GM21367 (cell line): ENCODE data around the gene MED29.
A peak's percentile ranks its signal among the peaks of the same experiment; 100 is the strongest.

Experiments used
- ATAC-seq: cut with Tn5 transposase; IDR thresholded peaks from one replicate; pipeline ENCODE4 v1.9.1; 2021; ENCODE audit not compliant: unreplicated experiment

The MED29 gene

DNA sequence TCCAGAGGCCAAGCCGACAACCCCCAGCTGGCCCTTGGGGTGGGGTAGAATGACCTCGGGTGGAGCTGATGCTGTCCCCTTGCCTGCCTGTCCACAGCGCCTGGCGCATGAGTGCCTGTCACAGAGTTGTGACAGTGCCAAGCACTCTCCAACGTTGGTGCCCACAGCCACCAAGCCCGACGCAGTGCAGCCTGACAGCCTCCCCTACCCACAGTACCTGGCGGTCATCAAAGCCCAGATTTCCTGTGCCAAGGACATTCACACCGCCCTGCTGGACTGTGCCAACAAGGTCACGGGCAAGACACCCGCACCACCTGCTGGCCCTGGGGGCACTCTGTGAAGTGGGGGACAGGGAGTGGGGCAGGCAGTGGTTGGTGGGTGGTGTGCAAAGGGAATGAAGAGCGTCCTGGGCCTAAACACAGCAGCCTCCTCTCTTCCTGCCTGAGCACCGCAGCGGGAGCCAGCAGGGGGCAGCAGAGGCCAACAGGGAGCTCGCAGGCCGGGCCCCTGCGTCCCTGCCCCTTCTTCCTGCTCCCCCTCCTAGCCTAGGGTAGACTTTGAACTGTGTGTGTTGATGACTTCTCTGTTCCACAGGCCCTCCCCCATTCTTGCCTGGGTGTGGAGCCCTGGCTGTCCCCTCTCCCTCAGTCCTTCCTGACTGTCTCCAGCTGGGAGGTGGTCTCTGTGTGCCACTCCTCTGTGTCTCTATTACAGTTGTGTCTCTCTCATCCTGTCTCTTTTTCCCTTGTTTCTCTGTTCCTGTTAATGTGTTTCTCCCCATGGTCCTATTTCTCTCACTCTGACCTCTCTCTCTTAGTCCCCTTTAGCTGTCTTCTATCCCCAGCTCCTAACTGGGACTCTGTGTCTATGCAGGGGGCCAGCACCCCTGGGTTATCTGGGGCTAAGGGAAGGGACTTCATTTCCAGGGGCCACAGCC is 6.5 kb downstream of the MED29 start:
- peak; percentile 27 for ATAC-seq

- ATAC-seq: no peak
These were observed 7.2 kb downstream of the MED29 start for GRCh38 chr19:39398297-39398864.

DNA sequence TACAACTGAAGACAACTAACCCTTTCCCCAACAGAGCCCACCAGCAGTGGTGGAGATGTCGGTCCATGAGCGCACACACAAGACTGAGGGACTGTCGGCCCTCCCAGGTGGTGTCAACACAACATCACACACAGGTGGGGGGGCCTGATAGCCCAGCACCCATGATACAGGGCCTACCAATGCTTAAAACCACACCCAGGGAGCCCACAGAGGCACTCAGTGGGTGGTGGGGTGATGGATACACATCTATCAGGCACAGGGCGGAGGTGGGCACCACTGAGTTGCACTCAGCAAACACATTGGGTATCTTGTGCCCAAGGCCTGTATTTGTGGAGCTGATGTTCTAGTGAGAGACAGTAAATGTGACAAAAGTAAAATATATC is 8.5 kb downstream of the MED29 start:
- no peak for ATAC-seq

DNA sequence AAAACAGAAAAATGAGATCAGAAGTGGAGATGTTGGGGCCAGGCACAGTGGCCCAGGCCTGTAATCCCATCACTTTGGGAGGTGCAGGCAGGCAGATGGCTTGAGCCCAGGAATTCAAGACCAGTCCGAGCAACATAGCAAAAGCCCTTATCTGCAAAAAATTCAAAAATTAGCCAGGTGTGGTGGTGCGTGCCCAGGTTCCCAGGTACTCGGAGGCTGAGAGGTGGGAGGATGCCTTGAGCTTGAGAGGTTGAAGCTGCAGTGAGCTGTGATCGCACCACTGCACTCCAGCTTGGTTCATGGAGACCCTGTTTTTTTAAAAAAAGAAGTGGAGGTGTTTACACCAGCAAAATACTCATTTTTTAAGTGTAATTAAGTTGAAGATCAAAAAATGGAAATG is 8.9 kb downstream of the MED29 start:
- ATAC-seq: no peak

- no peak for ATAC-seq
These were observed 9.9 kb downstream of the MED29 start for GRCh38 chr19:39401070-39401548.

DNA sequence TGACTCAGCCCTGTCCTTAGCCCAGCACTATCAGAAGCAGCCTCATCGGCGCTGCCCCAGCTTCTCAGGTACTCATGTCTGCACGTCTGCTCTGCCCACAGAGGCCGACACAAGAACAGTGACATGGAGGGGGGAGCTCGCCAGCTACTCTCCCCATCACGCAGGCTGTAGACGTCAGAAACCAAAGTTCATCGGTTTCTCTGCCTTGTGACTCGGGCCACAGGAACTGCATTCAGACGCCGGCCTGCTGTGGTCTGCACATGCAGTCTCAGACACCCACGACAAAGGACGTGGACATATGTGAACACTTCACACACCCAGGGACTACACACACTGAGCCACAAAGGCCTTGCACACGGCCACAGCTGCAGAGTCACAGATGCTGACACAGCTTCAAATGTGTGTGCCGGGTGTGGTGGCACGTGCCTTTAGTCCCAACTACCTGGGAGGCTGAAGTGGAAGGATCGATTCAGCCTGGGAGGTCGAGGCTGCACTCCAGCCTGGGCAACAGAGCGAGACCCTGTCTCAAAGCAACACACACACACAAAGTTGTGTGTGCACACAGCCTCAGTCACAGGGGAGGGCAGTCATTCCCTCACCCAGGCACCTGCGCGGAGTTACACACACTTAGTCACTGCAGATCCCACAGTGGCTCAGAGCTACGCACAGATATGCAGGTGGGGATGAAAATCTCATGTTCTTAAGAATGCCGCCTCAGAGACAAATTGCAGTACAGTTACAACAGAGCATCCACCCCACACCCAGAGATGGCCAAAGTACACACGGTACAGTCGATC is 10.6 kb downstream of the MED29 start:
- no peak for ATAC-seq

DNA sequence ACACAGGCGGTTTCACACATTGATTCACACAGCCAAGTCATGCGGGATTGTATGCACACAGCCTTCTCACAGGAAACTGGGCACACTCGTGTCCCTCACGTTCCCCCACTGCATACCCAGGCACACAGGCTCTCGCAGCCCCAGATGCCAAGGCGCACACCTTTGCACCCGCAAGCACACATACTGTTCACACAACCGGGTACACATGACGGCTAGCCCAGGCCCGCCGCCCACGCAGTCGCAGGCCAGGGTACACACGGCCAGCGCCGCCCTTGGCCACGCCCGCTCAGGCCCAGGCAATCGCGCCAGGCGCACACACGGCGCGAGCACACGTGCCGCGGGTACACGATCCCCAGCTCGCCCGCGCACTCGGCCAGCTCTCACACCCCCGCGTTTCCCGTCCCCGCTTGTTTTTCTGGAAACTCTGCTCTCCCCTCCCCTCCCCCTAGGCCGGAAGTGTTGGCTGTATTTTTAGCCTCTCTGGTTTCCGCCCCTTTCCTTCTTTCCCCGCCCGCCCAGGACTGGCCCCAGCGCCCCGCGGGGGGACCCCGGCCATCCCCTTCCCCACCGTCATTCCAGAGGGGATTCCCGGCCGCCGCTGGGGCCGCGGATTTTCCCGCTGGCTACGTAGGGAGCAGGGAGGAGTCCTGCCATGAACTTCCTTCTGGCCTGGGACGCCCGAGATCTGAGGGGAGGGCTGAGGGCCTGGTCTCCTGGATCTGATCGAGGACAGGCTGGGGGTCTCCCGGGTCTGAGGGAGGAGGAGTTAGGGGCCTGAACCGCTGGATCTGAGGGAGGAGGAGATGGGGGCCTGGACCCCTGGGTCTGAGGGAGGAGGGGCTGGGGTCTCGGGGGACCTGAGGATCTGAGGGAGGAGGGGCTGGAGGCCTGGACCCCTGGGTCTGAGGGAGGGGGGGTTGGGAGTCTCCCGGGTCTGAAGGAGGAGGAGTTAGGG is 11.4 kb downstream of the MED29 start:
- ATAC-seq: no peak

GRCh38 chr19:39403331-39404312 is 12.4 kb downstream of the MED29 start:
- ATAC-seq: no peak

DNA sequence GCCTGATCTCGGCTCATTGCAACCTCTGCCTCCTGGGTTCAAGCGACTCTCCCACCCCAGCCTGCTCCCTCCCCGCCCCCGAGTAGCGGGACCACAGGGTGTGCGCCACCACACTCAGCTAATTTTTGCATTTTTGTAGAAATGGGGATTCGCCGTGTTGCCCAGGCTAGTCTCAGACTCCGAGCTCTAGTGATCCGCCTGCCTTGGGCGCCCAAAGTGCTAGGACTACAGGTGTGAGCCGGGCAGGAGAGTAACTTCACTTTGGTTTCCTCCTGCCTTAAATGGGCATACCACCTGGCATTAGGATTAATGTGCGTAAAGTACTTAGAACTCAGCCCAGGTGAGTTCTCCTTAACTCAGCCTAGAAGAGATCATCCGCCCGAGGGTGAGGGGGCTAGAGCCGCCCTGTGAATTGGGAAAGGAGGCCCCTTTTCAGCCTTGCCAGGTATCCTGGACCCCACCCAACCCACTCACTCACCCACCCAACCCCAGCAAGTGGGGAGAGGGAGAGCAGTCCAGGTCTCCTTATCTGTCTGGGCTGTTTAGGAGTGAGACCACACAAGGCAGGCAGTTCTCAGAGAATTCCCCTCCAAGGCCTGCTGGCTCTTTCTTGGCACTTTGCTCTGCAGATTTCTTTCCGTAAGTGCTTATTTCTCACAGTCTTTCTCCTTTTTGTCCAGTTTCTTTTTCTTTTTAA is 14.2 kb downstream of the MED29 start:
- ATAC-seq: no peak

DNA sequence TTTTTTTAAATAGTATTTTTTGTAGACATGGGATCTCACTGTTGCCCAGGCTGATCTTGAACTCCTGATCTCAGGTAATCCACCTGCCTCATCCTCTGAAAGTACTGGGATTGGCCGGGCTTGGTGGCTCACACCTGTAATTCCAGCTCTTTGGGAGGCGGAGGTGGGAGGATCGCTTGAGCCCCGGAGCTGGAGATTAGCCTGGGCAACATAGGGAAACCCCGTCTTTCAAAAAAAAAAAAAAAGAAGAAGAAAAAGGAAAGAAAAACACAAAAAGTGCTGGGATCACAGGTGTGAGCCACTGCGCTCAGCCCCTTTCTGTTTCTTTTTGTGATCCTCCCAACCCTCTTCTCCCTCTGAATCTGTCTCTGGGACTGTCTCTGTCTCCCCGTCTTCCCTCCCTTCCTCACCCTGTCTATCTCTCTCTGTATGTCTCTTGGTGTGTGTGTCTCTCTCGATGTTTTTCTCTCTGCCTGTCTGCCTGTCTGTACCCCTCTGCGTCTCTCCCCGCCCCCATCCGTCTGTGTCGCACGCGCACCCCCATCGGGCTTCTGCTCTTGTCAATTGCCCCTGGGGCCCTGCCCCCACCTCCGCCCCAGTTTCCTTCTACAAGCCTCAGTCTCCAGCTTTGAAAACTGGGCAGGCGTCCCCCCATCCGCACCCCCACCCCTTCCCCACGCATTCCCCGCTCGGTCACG is 14.9 kb downstream of the MED29 start:
- no peak for ATAC-seq

GRCh38 chr19:39406656-39407409 is 15.7 kb downstream of the MED29 start, which contains the start of gene ZFP36:
Gene ZFP36 (plus strand): TSS chr19:39406847. CDS start chr19:39406905, 58 bp downstream.
- ATAC-seq: peak; percentile 15

- no peak for ATAC-seq
These were observed 16.2 kb downstream of the MED29 start for GRCh38 chr19:39407410-39407659.

DNA sequence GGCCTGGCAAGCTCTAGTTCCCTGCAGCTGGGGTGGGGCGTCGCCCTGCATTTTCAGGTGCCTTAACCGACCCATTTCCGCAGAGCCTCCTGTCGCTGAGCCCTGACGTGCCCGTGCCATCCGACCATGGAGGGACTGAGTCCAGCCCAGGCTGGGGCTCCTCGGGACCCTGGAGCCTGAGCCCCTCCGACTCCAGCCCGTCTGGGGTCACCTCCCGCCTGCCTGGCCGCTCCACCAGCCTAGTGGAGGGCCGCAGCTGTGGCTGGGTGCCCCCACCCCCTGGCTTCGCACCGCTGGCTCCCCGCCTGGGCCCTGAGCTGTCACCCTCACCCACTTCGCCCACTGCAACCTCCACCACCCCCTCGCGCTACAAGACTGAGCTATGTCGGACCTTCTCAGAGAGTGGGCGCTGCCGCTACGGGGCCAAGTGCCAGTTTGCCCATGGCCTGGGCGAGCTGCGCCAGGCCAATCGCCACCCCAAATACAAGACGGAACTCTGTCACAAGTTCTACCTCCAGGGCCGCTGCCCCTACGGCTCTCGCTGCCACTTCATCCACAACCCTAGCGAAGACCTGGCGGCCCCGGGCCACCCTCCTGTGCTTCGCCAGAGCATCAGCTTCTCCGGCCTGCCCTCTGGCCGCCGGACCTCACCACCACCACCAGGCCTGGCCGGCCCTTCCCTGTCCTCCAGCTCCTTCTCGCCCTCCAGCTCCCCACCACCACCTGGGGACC is 16.6 kb downstream of the MED29 start:
- no peak for ATAC-seq

DNA sequence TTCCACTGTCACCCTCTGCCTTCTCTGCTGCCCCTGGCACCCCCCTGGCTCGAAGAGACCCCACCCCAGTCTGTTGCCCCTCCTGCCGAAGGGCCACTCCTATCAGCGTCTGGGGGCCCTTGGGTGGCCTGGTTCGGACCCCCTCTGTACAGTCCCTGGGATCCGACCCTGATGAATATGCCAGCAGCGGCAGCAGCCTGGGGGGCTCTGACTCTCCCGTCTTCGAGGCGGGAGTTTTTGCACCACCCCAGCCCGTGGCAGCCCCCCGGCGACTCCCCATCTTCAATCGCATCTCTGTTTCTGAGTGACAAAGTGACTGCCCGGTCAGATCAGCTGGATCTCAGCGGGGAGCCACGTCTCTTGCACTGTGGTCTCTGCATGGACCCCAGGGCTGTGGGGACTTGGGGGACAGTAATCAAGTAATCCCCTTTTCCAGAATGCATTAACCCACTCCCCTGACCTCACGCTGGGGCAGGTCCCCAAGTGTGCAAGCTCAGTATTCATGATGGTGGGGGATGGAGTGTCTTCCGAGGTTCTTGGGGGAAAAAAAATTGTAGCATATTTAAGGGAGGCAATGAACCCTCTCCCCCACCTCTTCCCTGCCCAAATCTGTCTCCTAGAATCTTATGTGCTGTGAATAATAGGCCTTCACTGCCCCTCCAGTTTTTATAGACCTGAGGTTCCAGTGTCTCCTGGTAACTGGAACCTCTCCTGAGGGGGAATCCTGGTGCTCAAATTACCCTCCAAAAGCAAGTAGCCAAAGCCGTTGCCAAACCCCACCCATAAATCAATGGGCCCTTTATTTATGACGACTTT is 17.4 kb downstream of the MED29 start:
- ATAC-seq: no peak

DNA sequence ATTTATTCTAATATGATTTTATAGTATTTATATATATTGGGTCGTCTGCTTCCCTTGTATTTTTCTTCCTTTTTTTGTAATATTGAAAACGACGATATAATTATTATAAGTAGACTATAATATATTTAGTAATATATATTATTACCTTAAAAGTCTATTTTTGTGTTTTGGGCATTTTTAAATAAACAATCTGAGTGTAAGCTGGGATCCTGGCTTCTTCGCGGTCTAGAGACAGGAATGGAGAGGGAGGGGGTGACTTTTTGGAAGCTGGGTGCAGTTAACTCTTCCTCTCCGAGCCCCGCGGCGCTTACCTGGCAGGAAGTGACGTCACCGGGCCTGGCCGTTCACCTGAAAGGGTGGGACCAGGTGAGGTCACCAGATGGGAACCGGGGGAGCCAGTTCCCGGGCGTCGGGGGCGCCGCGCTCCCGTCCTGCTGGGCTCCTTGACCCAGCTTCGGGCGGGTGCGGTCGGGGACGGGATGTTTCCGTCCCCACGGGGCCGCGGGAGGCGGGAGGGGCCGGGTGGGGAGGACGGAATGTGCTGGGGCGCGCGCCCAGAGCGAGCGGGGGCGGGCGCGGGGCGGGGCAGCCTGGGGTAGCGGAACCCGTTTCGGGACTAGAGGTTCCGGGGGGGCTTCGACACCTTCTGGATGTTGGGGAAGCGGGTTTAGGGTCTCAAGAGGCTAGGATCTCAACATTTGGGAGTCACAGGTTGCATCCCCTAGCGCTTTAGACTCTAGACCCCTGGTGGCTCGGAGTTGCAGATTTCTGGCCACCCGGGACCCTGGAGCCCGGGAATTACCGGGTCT is 18.2 kb downstream of the MED29 start:
- no peak for ATAC-seq
